H9 (cell line): ENCODE measurements around the gene NSUN2. TPM values are rescaled to one million over a fixed set of nuclear protein-coding genes. Genes with fewer than 3 reads are reported as not detected.

Source experiments
- DNase-seq: peaks from one replicate; pipeline ENCODE4 v3.0.0-alpha.2; 2017
- H2AFZ ChIP-seq: one replicate; pipeline ENCODE4 v1.6.1; 2013; ENCODE audit warnings: mild to moderate bottlenecking, low read length, control low read depth, moderate library complexity
- H2AK5ac ChIP-seq: 2 replicates; pipeline ENCODE4 v1.6.1; 2013; ENCODE audit warnings: low read length, control low read depth, mixed read lengths; ENCODE audit not compliant: insufficient read length
- H2BK120ac ChIP-seq: one replicate; pipeline ENCODE4 v1.6.1; 2013; ENCODE audit warnings: low read depth, mild to moderate bottlenecking, low read length, control low read depth, inconsistent platforms; ENCODE audit not compliant: poor library complexity, severe bottlenecking
- H2BK12ac ChIP-seq: 2 replicates; pipeline ENCODE4 v1.6.1; 2013; ENCODE audit warnings: low read length, control low read depth, mixed read lengths, low read depth; ENCODE audit not compliant: insufficient read length
- H2BK15ac ChIP-seq: 2 replicates; pipeline ENCODE4 v1.6.1; 2013; ENCODE audit warnings: low read depth, low read length, control low read depth
- H2BK20ac ChIP-seq: one replicate; pipeline ENCODE4 v1.6.1; 2013; ENCODE audit warnings: low read depth, mild to moderate bottlenecking, low read length, control low read depth, inconsistent platforms; ENCODE audit not compliant: poor library complexity, severe bottlenecking
- H2BK5ac ChIP-seq: 2 replicates; pipeline ENCODE4 v1.6.1; 2013; ENCODE audit warnings: low read length, control low read depth, mixed read lengths; ENCODE audit not compliant: insufficient read length
- H3K14ac ChIP-seq: 2 replicates; pipeline ENCODE4 v1.6.1; 2013; ENCODE audit warnings: low read length, control low read depth; ENCODE audit not compliant: insufficient read depth
- H3K18ac ChIP-seq: 2 replicates; pipeline ENCODE4 v1.6.1; 2013; ENCODE audit warnings: low read depth, mild to moderate bottlenecking, mixed read lengths, low read length, control low read depth; ENCODE audit not compliant: insufficient read length
- H3K23ac ChIP-seq: 2 replicates; pipeline ENCODE4 v1.6.1; 2013; ENCODE audit warnings: low read length, control low read depth, mixed read lengths, low read depth; ENCODE audit not compliant: insufficient read length
- H3K23me2 ChIP-seq: 2 replicates; pipeline ENCODE4 v1.6.1; 2013; ENCODE audit warnings: low read depth, mild to moderate bottlenecking, mixed read lengths, low read length, control low read depth; ENCODE audit not compliant: insufficient read length, poor library complexity, severe bottlenecking
- H3K27ac ChIP-seq: 2 replicates; pipeline ENCODE4 v1.5.1; 2013; ENCODE audit warnings: low read length, control low read depth, mixed read lengths, low read depth; ENCODE audit not compliant: insufficient read length
- H3K27me3 ChIP-seq: 2 replicates; pipeline ENCODE4 v1.6.1; 2013; ENCODE audit warnings: low read length, control low read depth, inconsistent platforms; ENCODE audit not compliant: insufficient read depth
- H3K4ac ChIP-seq: 2 replicates; pipeline ENCODE4 v1.6.1; 2013; ENCODE audit warnings: low read depth, mild to moderate bottlenecking, control low read depth, inconsistent platforms, low read length, moderate library complexity
- H3K4me1 ChIP-seq: 2 replicates; pipeline ENCODE4 v1.6.1; 2013; ENCODE audit warnings: low read length, control low read depth, inconsistent platforms; ENCODE audit not compliant: insufficient read depth
- H3K4me2 ChIP-seq: 2 replicates; pipeline ENCODE4 v1.6.1; 2013; ENCODE audit warnings: low read length, control low read depth, mixed read lengths; ENCODE audit not compliant: insufficient read length, insufficient read depth
- H3K56ac ChIP-seq: 2 replicates; pipeline ENCODE4 v1.6.1; 2013; ENCODE audit warnings: low read depth, mild to moderate bottlenecking, mixed read lengths, low read length, control low read depth; ENCODE audit not compliant: insufficient read length
- H3K79me1 ChIP-seq: 2 replicates; pipeline ENCODE4 v1.6.1; 2013; ENCODE audit warnings: low read depth, mild to moderate bottlenecking, moderate library complexity, low read length, control low read depth, inconsistent platforms; ENCODE audit not compliant: insufficient read depth, poor library complexity, severe bottlenecking
- H3K79me2 ChIP-seq: 2 replicates; pipeline ENCODE4 v1.6.1; 2013; ENCODE audit warnings: low read length, control low read depth, inconsistent platforms; ENCODE audit not compliant: insufficient read depth
- H3K9ac ChIP-seq: 2 replicates; pipeline ENCODE4 v1.6.1; 2013; ENCODE audit warnings: low read length, control low read depth, mixed read lengths; ENCODE audit not compliant: insufficient read length; ENCODE audit errors: extremely low read depth
- H3K9me3 ChIP-seq: one replicate; pipeline ENCODE4 v1.6.1; 2013; ENCODE audit warnings: low read depth, low read length, inconsistent platforms; ENCODE audit not compliant: control insufficient read depth
- H3T11ph ChIP-seq: one replicate; pipeline ENCODE4 v1.6.1; 2013; ENCODE audit warnings: mild to moderate bottlenecking, low read length, control low read depth, inconsistent platforms
- H4K20me1 ChIP-seq: one replicate; pipeline ENCODE4 v1.6.1; 2013; ENCODE audit not compliant: control insufficient read depth, insufficient read length, insufficient read depth
- H4K5ac ChIP-seq: 2 replicates; pipeline ENCODE4 v1.6.1; 2013; ENCODE audit warnings: low read depth, mild to moderate bottlenecking, mixed read lengths, low read length, control low read depth; ENCODE audit not compliant: insufficient read length
- H4K8ac ChIP-seq: replicated peaks from 2 replicates; pipeline ENCODE4 v1.6.1; 2013; ENCODE audit warnings: low read length, control low read depth, mixed read lengths, low read depth; ENCODE audit not compliant: insufficient read length
- H4K91ac ChIP-seq: 2 replicates; pipeline ENCODE4 v1.6.1; 2013; ENCODE audit warnings: low read depth, mild to moderate bottlenecking, moderate library complexity, mixed read lengths, low read length, control low read depth; ENCODE audit not compliant: insufficient read length
- H3K27ac Mint-ChIP-seq, 3 experiments: 2 replicates in 2 of 3; 3 replicates in 1 of 3; pipeline ENCODE4 v1.8.0; 2020 to 2021; ENCODE audit warnings: mixed read lengths in 3 of 3, mild to moderate bottlenecking in 1 of 3, moderate library complexity in 1 of 3
- H3K27me3 Mint-ChIP-seq: 2 replicates; pipeline ENCODE4 v1.8.0; 2021; ENCODE audit warnings: low read depth, mild to moderate bottlenecking, moderate library complexity, mixed read lengths
- H3K36me3 Mint-ChIP-seq, 3 experiments: 2 replicates in 2 of 3; 3 replicates in 1 of 3; pipeline ENCODE4 v1.8.0; 2020 to 2021; ENCODE audit warnings: low read depth in 3 of 3, mixed read lengths in 3 of 3; ENCODE audit not compliant: insufficient read depth in 1 of 3
- H3K4me1 Mint-ChIP-seq, 2 experiments: 2 replicates each; pipeline ENCODE4 v1.8.0; 2020; ENCODE audit warnings: mixed read lengths in 2 of 2
- H3K4me3 Mint-ChIP-seq, 2 experiments: 2 replicates in 1 of 2; 3 replicates in 1 of 2; pipeline ENCODE4 v1.8.0; 2020 to 2021; ENCODE audit warnings: mild to moderate bottlenecking in 2 of 2, mixed read lengths in 2 of 2, moderate library complexity in 1 of 2
- H3K9me3 Mint-ChIP-seq, 2 experiments: 2 replicates in 1 of 2; 3 replicates in 1 of 2; pipeline ENCODE4 v1.8.0; 2020; ENCODE audit warnings: mild to moderate bottlenecking in 2 of 2, mixed read lengths in 2 of 2, moderate library complexity in 1 of 2
- WGBS: extraction: QIAGEN DNeasy Blood & Tissue Kit; methylation state at CpG from one replicate; pipeline ENCODE4 v1.1.7; 2013; ENCODE audit warnings: missing lambda C conversion rate, low lambda C conversion rate, mixed read lengths; ENCODE audit not compliant: insufficient read length; ENCODE audit errors: extremely low coverage; 5-methylcytosine and 5-hydroxymethylcytosine counted together
- total RNA-seq: library from RNA; stranded (reverse); gene quantifications from 2 replicates; pipeline ENCODE4 v1.2.1, GENCODE V29; 2021
- TF ChIP-seq, protein P1 (sequence below): fragments of 200-600 bp; sonication (generic); conservative IDR thresholded peaks from 3 replicates; pipeline ENCODE4 v1.8.0; 2021; ENCODE audit warnings: antibody characterized with exemption, mild to moderate bottlenecking

Gene NSUN2
- total RNA-seq, 1 experiment from 2014 or later = 115 TPM

DNA sequence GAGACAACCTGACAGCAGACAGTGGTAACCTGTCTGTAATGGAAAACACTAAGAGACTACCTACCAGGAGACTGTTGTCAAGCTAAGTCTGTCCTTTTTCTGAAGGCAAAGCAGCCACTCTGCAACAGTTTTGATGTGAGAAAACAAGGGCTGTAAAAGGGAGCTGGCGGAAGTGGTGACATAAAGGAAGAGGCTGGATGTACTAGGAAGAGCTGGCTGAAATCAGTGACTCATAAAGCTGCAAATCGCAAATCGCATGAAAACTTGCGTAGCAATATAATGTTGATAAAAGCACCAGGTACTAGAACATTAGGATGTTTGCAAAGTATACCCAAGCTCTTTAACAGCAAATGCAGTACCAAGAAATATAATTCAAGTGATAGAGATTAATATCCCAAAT lies 1.4 kb downstream of the NSUN2 start:
- no peaks in the 10 kb centered on the region for H3K9me3 ChIP-seq
- H3K4me1 ChIP-seq = no peaks in the 10 kb centered on the region
- no peak overlapping the region for H3K27ac ChIP-seq
- Mint-ChIP-seq H3K27me3 (no peaks in the 10 kb centered on the region), H3K27ac (no peak overlapping the region), H3K36me3 (peaks cover 38 to 54% (median 43%) of the 10 kb centered on the region in 3 experiments; a peak in 6 of 7 replicates), H3K9me3 (no peaks in the 10 kb centered on the region), H3K4me1 (peaks cover 12 to 20% of the 10 kb centered on the region in 2 experiments), H3K4me3 (peak overlapping the region; percentile 95 to 99)
- H4K20me1 ChIP-seq = no peaks in the 10 kb centered on the region
- H3K56ac ChIP-seq = no peak overlapping the region
- H4K91ac ChIP-seq = no peak overlapping the region
- WGBS = no CpG with 5 or more reads among the region's 4 CpGs
- no peak overlapping the region for H2AK5ac ChIP-seq
- no peak overlapping the region for H2BK120ac ChIP-seq
- H2BK20ac ChIP-seq = no peak overlapping the region
- no peak overlapping the region for H3K14ac ChIP-seq
- peaks cover 19% of the 10 kb centered on the region; the same call in 1 of the 2 replicates for H3K79me2 ChIP-seq
- H4K8ac ChIP-seq = no peak overlapping the region
- H3K23me2 ChIP-seq = peaks cover 3% of the 10 kb centered on the region
- H3K4me2 ChIP-seq = peak overlapping the region; percentile 96
- no peak overlapping the region for H2BK5ac ChIP-seq
- no peak for DNase-seq
- H3K23ac ChIP-seq = no peak overlapping the region
- H4K5ac ChIP-seq = no peak overlapping the region
- no peaks in the 10 kb centered on the region for H3K27me3 ChIP-seq
- H2BK12ac ChIP-seq = no peak overlapping the region
- no peak overlapping the region for H3T11ph ChIP-seq
- TF ChIP-seq, protein P1, sequence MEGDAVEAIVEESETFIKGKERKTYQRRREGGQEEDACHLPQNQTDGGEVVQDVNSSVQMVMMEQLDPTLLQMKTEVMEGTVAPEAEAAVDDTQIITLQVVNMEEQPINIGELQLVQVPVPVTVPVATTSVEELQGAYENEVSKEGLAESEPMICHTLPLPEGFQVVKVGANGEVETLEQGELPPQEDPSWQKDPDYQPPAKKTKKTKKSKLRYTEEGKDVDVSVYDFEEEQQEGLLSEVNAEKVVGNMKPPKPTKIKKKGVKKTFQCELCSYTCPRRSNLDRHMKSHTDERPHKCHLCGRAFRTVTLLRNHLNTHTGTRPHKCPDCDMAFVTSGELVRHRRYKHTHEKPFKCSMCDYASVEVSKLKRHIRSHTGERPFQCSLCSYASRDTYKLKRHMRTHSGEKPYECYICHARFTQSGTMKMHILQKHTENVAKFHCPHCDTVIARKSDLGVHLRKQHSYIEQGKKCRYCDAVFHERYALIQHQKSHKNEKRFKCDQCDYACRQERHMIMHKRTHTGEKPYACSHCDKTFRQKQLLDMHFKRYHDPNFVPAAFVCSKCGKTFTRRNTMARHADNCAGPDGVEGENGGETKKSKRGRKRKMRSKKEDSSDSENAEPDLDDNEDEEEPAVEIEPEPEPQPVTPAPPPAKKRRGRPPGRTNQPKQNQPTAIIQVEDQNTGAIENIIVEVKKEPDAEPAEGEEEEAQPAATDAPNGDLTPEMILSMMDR = no peak
- H3K4ac ChIP-seq = no peak overlapping the region
- H3K18ac ChIP-seq = no peak overlapping the region
- H3K9ac ChIP-seq = no peak overlapping the region
- no peak overlapping the region for H2BK15ac ChIP-seq
- H3K79me1 ChIP-seq = no peaks in the 10 kb centered on the region
- no peak overlapping the region for H2AFZ ChIP-seq
